Endothelial cell of hepatic sinusoid (primary cell): ENCODE measurements around the gene TRUB1.
"Not testable (repeated sequence)": the region's sequence is repeated elsewhere in the genome, so short reads cannot be mapped to it uniquely, and the experiment has no call there.

Experiments
- in situ Hi-C: cut with HindIII; loops from 2 replicates; pipeline ENCODE4 v1.10.0; 2017; ENCODE audit warnings: low sequenced_read_pairs

TRUB1 gene

DNA sequence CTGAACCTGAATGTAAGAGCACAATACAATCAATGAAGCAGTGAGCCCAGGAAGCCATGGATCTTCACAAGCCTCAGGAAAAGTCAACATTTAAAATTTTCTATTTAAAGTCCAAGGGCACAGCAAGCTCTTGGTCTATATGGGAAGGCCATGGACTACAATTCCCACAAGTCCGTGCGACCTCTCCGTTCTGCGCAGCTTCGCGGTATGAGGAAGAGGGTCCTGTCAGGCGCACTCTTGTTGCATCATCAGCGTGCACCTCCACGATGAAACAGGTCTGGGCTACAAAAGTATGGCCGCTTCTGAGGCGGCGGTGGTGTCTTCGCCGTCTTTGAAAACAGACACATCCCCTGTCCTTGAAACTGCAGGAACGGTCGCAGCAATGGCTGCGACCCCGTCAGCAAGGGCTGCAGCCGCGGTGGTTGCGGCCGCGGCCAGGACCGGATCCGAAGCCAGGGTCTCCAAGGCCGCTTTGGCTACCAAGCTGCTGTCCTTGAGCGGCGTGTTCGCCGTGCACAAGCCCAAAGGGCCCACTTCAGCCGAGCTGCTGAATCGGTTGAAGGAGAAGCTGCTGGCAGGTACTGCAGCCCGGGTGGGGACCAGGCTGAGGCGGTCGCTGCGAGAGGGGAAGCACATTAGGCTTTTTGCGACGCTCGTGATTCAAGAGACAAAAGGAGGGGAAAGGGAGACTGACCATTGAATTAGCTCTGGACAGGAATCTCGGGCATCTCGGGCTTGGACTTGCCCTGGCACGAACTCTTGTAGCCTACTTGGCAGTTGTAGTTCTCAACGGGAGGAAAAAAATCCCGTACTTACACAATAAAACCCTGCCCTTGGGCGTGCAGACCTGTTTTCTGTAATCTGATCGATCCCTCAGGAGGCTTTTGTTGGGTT is at the start of gene TRUB1:
Gene TRUB1 (plus strand): TSS at position 234 of the 894 bp plus-strand sequence. CDS start 59 bp downstream, at position 293.
- in situ Hi-C loops, result no loop called here

DNA sequence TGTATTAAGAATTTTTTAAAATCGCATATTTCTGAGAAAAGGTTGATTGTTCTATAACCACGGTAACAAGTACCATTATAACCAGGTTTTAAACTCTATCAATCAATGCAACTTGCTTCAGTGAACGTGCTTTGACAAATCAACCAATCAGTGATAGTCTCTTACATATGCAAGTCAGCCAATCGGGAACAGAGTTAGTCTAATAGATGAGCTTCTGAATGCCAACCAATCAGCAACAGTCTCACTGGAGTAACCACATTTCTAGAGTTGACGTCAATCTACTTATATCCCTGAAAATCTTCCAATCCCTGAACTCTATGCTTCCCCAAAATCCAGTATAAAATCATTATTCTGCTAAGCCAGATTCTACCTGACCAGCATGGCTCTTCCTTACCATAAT is 44.7 kb upstream of the TRUB1 start:
- in situ Hi-C loops, result no loop called here

DNA sequence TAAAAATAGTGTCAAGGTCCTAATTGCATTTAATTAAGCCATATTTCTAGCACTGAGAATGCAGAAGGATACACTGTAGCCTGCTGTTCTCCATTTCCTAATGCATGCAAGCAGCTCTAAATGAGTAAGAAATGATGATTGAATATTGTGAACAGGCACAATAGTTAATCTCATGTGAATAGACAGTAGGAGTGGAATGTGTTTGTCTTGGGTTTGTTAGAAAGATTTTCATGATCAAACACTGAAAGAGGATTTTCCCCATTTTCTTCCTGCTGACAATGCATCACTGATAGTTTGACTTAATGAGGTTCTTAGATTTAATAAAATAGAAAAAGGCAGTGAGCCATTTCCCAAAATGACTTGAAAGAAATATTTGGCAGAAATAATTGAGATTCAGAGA is 43.1 kb upstream of the TRUB1 start:
- in situ Hi-C loops, result no loop called here

DNA sequence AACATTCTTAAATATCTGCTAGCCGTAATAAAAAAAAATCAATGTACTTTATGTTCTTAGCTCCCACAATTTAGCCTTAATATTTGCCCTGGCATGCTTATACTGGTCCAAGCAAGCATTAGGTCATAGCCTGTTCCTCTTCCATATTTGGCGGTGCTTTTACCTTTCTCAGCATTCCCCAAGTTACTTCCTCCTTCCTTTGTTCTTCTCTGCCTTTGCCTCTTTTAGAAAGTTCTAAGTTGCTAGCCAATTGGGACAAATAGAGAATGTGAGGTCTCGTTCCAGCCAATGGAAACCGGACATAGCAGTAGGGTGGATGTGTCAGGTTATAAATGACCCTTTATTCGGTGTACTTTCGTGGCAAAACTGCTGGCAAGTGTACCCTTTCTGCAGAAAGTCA is 41.0 kb upstream of the TRUB1 start:
- in situ Hi-C loops, result not testable (repeated sequence)

DNA sequence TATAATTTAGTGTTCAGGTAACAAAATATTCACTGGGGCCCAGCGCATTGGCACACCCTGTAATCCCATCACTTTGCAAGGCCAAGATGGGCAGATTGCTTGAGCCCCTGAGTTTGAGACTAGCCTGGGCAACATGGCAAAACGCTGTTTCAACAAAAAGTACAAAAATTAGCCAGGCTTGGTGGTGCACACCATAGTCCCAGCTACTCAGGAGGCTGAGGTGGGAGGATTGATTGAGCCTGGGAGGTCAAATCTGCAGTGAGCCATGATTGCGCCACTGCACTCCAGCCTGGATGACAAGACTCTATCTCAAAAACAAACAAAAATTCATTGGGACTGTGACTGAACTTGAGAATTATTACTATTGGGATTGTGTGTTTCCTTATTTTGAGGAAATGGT is 40.4 kb upstream of the TRUB1 start:
- in situ Hi-C loops, result no loop called here

DNA sequence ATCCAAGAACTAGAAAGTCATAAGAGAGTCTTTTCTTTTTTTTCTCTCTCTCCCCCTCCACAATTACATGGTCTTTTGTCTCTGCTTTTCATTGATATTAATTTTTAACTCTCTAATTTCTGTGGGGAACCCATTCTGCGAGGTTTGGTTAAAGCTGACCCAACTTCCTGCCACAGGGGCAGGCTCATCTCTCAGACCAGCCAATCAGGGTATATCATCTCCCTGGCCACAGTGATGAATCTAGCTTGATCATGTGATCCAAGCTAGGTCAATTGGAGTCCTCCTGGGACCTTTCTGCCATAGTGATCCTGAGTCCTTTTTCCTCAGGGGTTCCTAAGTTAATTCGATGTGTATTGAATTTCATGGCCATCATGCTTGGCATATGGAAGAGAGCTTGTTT is 38.0 kb upstream of the TRUB1 start:
- in situ Hi-C loops, result no loop called here

DNA sequence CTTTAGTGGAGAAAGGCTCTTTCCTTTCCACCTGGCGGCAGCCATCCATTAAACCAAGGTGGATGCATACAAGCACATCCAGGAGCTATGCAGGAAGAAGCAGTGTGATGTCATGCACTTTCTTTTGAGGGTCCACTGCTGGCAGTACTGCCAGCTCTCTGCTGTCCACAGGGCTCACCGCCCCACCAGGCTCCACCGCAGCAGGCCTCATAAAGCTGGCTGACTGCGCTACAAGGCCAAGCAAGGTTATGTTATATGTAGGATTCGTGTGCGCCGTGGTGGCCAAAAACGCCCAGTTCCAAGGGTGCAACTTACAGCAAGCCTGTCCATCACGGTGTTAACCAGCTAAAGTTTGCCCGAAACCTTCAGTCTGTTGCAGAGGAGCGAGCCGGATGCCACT is 37.3 kb upstream of the TRUB1 start:
- in situ Hi-C loops, result no loop called here

DNA sequence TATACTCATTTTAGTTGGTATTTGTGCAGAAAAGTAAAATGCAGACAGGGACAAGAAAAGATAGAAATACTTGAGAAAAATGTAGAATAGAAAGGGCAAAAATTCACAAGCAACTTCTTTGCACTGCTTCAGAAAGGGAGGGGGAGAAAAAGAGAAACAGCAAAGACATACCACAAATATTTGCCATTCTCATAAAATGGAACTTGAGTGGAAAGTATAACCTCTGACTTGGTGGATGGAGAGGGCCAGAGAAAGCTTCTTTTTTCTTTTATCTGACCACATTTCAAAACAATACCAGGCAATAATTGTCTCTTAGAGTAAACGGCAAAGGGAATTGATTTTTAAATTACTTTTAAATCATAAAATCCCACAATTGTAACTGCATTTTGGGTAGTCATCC is 35.8 kb upstream of the TRUB1 start:
- in situ Hi-C loops, result no loop called here

DNA sequence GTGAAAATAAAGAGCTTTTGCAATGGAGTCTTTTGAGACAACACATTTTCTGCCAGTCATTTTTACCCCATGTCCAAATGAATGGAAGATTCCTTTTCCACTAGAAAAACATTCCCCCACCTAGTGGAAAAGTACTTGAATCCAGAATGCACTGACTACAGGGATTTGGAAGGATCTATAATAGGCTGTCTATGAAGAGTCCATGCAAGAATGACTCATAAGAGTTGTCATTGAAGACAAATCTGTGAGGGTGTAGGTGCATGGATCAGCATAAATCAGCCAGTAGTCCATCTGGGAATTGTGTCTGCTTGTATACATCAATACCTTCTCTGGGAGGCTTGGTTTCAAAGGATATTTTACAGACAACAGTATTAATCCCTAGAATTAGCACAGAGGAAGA is 32.5 kb upstream of the TRUB1 start:
- in situ Hi-C loops, result no loop called here

DNA sequence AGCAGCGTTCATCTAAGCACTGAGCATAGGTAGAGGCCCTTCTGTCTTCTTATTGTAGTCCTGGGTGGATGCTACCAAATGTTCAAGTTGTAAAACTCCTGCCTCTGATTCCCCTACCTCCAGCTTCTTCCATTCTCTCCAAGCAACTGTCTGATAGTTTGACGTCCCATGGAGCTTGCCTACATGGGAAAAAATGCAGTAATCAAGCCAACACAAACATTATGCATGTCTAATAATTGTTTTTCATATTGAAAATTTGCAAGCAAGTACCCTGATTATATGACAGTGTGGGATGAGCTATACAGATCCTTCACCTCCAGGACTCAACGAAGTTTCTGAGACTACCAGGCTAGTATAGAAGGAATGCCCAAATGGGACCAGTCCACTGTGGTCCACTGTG is 31.0 kb upstream of the TRUB1 start:
- in situ Hi-C loops, result no loop called here

DNA sequence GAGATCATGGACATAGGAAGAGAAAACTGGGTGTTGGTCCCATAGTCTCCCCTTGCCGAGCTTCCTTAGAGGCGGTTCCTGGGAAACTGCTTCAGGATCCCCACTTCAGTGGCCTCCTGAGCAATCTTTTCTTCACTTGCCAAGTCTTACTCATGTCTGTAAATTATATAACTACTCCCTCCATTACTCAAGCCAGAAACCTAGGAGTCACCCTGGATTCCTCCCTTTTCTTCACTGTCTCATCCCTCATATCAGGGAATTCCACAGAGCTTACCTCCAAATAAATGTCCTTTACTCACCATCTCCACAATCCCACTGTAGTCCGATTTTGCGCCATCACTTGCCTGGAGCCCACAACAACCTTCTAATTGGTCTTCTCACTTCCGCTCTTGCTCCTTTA is 29.1 kb upstream of the TRUB1 start:
- in situ Hi-C loops, result no loop called here

DNA sequence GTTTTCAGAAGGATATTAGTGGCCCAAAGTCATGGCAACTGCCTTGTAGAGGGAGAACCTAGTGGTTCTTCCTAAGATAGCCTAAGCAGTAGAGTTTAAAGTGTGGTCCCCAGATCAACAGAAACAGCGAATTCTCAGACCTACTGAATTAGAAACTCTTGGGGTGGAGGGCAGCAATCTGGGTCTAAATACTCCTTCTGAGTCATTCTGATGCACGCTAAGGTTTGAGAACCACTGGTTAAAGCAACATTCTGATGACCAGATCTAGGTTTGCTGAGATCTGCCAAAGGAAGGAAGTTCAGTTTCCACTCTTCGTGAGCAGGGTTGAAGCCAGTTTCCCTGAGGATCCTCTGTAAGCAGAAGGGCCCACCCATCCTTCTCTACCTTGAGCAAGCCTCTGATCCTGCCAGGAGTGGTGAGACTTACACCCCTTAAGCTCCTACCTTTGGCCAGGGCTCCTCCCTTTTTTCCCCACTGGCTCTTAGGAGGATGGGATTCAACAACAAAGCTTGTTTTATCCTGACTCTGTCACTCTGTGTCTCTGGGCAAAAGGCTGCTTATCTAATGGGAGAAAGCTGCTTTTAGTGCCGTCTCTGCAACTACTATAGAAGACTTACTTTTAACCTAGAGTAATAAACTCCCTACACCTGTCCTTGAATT is 26.8 kb upstream of the TRUB1 start:
- in situ Hi-C loops, result no loop called here

DNA sequence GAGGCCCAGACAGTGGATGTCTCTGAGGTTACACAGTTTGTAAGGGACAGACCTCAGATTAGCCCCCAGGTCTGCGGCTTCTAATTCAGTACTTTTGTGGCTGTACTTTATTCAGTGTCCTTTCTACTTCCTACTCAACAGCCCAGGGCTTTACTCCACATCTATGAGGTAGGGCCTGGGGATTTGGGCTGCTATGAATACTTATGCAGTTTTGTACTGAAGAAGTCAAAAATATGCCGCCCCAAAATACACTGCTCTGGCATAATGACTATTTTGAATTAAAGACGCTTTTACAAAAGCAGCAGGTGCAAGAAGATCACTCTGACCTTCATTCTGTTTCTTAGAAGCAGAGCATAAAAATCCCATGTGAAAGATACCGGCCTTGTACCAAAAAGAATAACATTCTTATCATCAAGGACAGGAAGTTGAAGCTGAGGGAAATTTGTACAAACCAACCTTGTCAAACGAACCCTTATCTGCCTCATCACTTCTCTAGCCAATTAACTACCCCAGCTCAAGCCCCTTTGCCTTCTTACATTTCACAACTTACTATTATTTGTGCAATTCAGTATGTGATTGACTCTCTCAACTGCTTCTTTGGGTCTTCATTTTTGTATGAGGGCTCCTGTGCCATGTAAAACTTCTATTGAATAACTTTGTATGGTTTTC is 26.1 kb upstream of the TRUB1 start:
- in situ Hi-C loops, result no loop called here

DNA sequence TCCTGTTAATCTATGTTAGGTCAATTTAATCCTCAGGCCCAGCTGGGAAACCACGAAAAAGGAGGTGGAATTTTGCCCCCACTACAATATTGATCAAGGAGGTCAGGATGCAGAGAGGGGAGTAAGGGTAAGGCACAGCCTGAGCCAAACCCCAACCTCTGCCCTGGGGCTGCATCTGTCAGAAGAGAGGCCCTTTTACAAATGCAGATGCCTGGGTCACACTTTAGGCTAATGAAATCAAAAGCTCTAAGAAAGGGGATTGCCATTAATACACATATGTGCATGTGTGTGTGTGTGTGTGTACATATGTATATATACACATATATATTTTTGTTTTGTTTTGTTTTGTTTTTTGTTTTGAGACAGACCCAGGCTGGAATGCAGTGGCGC is 25.5 kb upstream of the TRUB1 start:
- in situ Hi-C loops, result no loop called here

DNA sequence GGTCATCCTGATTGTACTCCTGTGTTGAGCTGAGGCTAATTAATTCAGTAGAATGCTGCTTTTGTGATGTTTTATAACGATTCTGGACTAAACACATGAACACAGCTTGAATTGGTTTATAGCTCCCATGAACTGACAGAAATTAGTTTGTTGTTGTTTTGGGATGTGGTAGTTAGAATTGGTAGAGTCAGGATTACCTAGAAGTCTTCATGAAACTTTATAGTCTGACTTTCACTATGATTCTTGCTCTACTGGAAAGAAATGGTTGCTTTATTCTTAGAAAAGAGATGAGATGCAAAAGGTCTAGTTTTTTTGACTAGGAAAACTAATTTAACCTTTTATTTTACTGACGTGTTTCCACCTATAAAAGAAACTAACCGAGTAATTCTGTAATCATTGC is 23.4 kb upstream of the TRUB1 start:
- in situ Hi-C loops, result no loop called here

DNA sequence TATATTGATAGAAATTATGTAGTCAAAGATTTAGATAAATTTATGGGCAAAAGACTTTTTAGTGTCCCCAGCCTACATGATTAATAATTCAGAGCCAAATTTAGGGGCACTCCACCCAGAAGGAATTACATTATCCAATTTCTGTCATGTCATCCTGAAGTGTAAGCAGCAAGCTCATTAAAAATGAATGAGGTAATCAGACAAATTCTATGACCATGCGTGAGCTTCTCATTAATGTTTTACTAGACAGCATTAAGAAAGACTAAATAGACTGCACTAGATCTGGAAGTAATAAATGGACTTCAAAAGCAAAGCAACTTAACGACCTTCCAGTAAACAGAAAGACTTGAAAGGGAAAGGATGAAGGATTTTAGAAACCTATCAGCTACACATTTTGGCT is 22.7 kb upstream of the TRUB1 start:
- in situ Hi-C loops, result no loop called here

DNA sequence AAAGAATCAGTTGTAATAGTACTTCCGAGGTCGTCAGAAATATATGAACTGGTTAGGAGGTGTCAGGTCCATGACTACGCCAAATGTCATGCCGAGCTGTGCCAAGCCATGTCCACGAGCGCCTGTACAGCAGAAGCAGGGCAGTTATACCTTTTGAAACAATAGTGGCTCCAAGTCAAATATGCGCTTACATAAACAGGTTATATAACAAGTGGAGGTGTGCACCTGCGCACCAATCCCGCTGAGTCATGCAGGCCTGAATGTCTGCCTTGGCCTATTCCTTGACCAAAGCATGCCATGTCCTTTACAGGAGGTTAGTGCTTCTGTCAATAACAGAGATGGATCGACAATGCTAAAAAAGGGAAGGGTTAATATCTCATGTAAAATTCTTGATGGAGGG is 21.3 kb upstream of the TRUB1 start:
- in situ Hi-C loops, result no loop called here

DNA sequence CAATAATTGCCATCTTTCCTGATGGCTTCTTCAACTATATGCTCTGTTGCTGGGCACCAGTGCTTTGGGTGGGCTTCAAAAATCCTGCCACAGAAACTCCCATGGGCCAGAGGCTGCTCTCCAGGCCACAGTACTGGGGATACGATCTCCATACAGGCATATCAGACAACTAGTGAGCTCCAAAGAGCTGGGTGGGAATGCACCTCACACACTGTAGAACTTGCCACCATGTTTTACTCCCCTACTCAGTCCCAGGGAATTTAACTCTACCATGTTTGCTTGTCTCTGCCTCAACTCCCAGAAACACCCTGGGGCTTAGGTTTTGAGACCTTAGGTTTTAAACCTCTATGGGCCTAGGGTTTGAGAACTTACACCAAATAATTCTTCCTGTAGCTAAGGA is 20.5 kb upstream of the TRUB1 start:
- in situ Hi-C loops, result no loop called here

DNA sequence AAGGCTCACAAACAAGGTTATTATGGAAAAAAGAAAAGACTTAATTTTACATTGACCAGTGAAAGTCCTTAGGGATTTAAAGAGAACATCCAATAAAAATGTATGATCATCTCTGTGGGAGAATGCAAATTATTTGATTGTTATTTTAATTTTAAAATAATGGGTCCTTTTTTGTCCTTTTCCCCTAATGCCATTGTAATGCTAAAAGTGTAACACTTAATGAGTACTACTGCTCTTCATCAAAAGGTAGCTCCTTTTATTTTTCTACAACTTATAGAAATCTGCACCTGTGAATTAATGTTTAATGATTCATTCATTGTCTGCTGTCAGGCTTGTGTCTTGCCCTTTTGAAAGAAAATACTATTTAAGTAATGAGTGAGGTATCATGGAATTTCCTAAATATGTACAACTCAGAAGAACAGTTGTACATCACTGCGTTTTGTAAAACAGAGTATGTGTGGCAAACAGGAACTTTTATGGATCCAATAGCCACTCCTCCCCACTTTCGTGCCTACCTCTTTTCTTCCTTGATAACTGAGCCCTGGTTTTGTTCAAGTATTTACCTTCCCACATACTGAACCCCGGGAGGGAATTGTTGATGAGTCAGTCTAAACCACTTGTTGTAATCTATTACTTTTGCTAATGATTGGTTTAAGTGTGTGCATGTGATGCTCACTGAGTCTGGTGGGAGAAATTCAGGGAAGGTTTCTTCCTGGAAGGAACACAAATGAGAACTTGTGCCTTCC is 19.9 kb upstream of the TRUB1 start:
- in situ Hi-C loops, result no loop called here

DNA sequence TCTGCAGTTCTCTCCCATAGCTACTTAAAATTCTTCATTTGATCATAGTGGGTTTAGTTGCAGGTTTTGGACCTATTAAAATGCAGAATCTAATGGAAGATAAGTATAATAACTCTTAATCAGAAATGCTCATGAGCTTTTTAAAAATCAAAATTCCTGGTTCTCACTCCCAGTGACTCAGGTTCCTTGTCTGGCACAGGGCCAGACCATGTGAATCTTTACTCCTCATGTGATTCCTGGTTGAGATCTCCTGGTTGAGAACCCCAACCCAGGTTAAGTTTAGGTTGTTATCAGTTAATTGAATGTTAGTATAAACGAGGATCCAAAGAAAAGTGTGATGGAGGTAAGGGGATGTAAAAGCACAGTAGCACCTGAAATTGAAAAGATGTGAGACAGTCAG is 17.5 kb upstream of the TRUB1 start:
- in situ Hi-C loops, result no loop called here

DNA sequence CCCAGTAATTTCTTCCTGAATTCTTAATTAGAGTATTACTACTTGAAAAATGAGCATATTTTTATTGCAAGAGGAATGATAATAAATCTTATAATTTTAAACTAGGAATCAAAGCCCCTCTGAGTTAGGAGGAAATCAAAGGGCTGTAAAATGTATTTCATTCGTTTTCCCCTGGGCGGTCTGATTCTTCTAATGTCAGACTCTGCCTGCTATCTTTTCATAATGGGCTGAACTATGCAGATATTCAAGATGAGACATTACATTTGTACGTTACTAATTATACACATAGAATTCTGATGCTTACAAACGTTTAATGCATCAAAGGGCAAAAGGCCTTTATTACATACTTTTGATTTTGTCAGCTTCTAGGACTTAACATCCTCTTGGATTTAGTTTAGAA is 16.0 kb upstream of the TRUB1 start:
- in situ Hi-C loops, result no loop called here
